Ascending aorta (tissue), 2 donors: ENCODE results near the gene ZNF394. TPM values are rescaled to one million over a fixed set of nuclear protein-coding genes. Genes with fewer than 3 reads are reported as not detected.

Experiments
- DNase-seq, 2 donors: peaks; one replicate each; pipeline ENCODE4 v3.0.0-alpha.2; 2019; ENCODE audit warnings: low spot score in 2 of 2
- H3K27ac ChIP-seq, 2 donors: fragments of 200-600 bp; sonication (generic); one replicate each; pipeline ENCODE4 v1.5.1; 2016 to 2017; ENCODE audit warnings: mild to moderate bottlenecking in 1 of 2
- H3K27me3 ChIP-seq: fragments of 200-600 bp; sonication (generic); one replicate; pipeline ENCODE4 v1.5.1; 2017
- H3K36me3 ChIP-seq, 2 donors: fragments of 200-600 bp; sonication (generic); one replicate each; pipeline ENCODE4 v1.5.1; 2016
- H3K4me1 ChIP-seq, 2 donors: fragments of 200-600 bp; sonication (generic); one replicate each; pipeline ENCODE4 v1.5.1; 2016 to 2017; ENCODE audit warnings: mild to moderate bottlenecking in 1 of 2
- H3K4me3 ChIP-seq, 2 donors: fragments of 200-600 bp; sonication (generic); one replicate each; pipeline ENCODE4 v1.5.1; 2016 to 2017; ENCODE audit warnings: mild to moderate bottlenecking in 1 of 2
- H3K9me3 ChIP-seq, 2 donors: fragments of 200-600 bp; sonication (generic); one replicate each; pipeline ENCODE4 v1.5.1; 2016
- CTCF ChIP-seq, 3 experiments: fragments of 200-600 bp in 2 of 3; fragments of 450-650 bp in 1 of 3; sonication (generic) in 2 of 3; IDR thresholded peaks; one replicate each; pipeline ENCODE4 v1.5.1; 2016 to 2019; ENCODE audit warnings: antibody characterized with exemption in 3 of 3, mild to moderate bottlenecking in 1 of 3, moderate library complexity in 1 of 3
- intact Hi-C: fragments of 100-400 bp; cut with DNase I; formaldehyde crosslinking; loops from one replicate; pipeline ENCODE4 v1.15.1; 2023
- total RNA-seq: library from RNA; depleted of rRNA; stranded (reverse); fragments of >200 nt; gene quantifications from one replicate; pipeline ENCODE4 v1.1.0, GENCODE V29; 2016

The ZNF394 gene
- total RNA-seq, 1 donor from 2014 or later, result 25.7 TPM

DNA sequence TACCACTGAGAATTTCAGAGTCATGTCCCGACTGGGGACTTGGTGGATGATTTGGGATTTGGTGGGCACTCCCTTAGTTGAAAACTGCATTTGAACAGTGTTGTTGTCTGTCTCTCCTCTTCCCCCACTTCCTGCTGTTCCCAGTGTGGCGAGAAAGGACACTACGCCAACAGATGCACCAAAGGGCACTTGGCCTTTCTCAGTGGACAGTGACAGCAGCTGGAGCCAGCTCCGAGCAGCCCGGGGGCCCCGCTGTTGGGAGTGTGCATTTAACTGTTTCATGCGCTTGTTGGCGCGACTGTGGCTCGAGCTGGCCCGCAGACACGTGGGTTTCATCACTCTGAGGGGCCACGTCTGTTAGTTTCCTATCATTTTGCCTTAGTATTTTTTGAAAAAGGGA lies 43.8 kb downstream of the ZNF394 start:
- H3K4me3 ChIP-seq, result no peak overlapping the region
- no peaks in the 10 kb centered on the region for H3K4me1 ChIP-seq
- intact Hi-C loops, result no loop called here
- no peaks in the 10 kb centered on the region for H3K27me3 ChIP-seq
- H3K36me3 ChIP-seq, result peaks cover 61 to 78% of the 10 kb centered on the region in 2 donors
- no peak overlapping the region for H3K27ac ChIP-seq
- DNase-seq, result no peak
- H3K9me3 ChIP-seq, result no peaks in the 10 kb centered on the region
- no peak for TF ChIP-seq CTCF (IDR thresholded peaks at IDR 0.05)

- intact Hi-C loops, result no loop called here
- H3K27me3 ChIP-seq, result no peaks in the 10 kb centered on the region
- H3K9me3 ChIP-seq, result no peaks in the 10 kb centered on the region
- TF ChIP-seq CTCF (IDR thresholded peaks at IDR 0.05), result no peak
- H3K4me3 ChIP-seq, result no peak overlapping the region
- no peak overlapping the region for H3K27ac ChIP-seq
- no peaks in the 10 kb centered on the region for H3K4me1 ChIP-seq
- peaks cover 65 to 81% of the 10 kb centered on the region in 2 donors for H3K36me3 ChIP-seq
- no peak for DNase-seq
Measured at GRCh38 chr7:99455874-99456273, 44.2 kb downstream of the ZNF394 start.

DNA sequence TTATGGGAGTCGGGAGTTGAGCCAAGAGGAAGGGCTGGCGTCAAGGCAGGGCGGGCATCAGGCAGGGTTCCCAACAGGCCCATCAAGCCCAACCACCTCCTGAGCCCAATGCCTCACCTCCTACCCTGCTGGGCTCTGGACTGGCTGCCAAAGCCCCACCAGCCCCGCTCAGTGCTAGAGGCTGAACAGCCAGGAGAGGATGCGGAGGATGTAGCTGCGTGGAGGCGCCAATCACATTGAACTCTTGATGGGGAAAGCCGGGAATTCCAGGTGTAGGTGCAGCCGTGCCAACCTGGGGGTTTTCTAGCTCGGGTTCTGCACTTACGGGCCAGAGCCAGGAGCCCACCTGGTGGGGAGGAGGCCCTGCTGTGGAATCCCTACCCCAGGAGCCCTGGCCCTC lies 47.0 kb downstream of the ZNF394 start:
- Histone ChIP-seq H3K4me1 (no peaks in the 10 kb centered on the region), H3K4me3 (no peak overlapping the region), H3K9me3 (no peaks in the 10 kb centered on the region), H3K27me3 (no peaks in the 10 kb centered on the region), H3K36me3 (peaks cover 77 to 93% of the 10 kb centered on the region in 2 donors), H3K27ac (no peak overlapping the region)
- TF ChIP-seq CTCF (IDR thresholded peaks at IDR 0.05), result no peak
- no peak for DNase-seq
- intact Hi-C loops, result no loop called here

DNA sequence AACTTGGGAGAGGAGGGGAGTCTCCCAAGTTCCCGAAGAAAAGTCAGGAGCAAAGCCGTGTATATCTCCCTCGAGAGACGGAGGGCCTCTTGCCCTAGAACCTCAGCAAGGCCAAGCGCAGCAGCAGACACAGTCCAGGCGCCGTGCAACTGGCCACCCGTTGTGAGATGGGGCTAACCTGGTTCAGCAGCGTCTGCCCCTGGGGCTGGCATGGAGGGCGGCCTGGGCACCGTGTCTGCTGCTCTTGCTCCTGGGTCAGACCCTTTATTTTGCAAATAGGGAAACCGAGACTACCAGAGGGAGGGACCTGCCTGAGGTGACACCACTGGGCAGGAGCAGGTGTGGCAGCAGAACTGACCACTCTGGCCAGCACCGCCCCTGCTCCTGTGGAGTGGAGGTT lies 47.5 kb downstream of the ZNF394 start:
- H3K9me3 ChIP-seq, result no peaks in the 10 kb centered on the region
- H3K36me3 ChIP-seq, result peaks cover 77 to 93% of the 10 kb centered on the region in 2 donors
- no peak for DNase-seq
- no peaks in the 10 kb centered on the region for H3K27me3 ChIP-seq
- H3K27ac ChIP-seq, result no peak overlapping the region
- no peak for TF ChIP-seq CTCF (IDR thresholded peaks at IDR 0.05)
- intact Hi-C loops, result no loop called here
- no peaks in the 10 kb centered on the region for H3K4me1 ChIP-seq
- H3K4me3 ChIP-seq, result no peak overlapping the region

GRCh38 chr7:99451936-99452335 lies 48.1 kb downstream of the ZNF394 start:
- H3K9me3 ChIP-seq, result no peaks in the 10 kb centered on the region
- TF ChIP-seq CTCF (IDR thresholded peaks at IDR 0.05), result no peak
- no peaks in the 10 kb centered on the region for H3K27me3 ChIP-seq
- no peaks in the 10 kb centered on the region for H3K4me1 ChIP-seq
- peaks cover 72 to 90% of the 10 kb centered on the region in 2 donors for H3K36me3 ChIP-seq
- intact Hi-C loops, result no loop called here
- H3K27ac ChIP-seq, result no peak overlapping the region
- H3K4me3 ChIP-seq, result no peak overlapping the region
- DNase-seq, result no peak

- Histone ChIP-seq H3K36me3 (peaks cover 67 to 85% of the 10 kb centered on the region in 2 donors), H3K4me1 (no peaks in the 10 kb centered on the region), H3K27me3 (no peaks in the 10 kb centered on the region), H3K27ac (no peak overlapping the region), H3K9me3 (no peaks in the 10 kb centered on the region), H3K4me3 (no peak overlapping the region)
- no peak for DNase-seq
- intact Hi-C loops, result no loop called here
- no peak for TF ChIP-seq CTCF (IDR thresholded peaks at IDR 0.05)
Measured at GRCh38 chr7:99449326-99449725, 50.8 kb downstream of the ZNF394 start.
